Measurements from ENCODE around the gene SOCS6.
A peak's percentile ranks its signal among the peaks of the same experiment; 100 is the strongest.

SOCS6 gene

GRCh38 chr18:70310560-70311320, 21.9 kb downstream of the SOCS6 start:
- Histone ChIP-seq H3K79me2 (ENCODE audit: low read length) (peaks cover 100% of the 10 kb centered on the region), H3K4me1 (ENCODE audit: low read length) (no peaks in the 10 kb centered on the region), H3K4me3 (ENCODE audit: low read length) (no peak overlapping the region), H3K36me3 (replicated peaks; ENCODE audit: low read depth, low read length) (peaks cover 18% of the 10 kb centered on the region), H3K27me3 (ENCODE audit: low read depth, low read length) (no peaks in the 10 kb centered on the region), H4K20me1 (ENCODE audit: insufficient read depth, low read length) (peaks cover 35% of the 10 kb centered on the region), H3K9ac (ENCODE audit: low read length) (no peak overlapping the region), H3K9me3 (ENCODE audit: insufficient read depth, low read length) (peaks cover 12% of the 10 kb centered on the region; the same call in 1 of the 2 replicates), H3K27ac (ENCODE audit: low read length) (no peak overlapping the region), H2AFZ (ENCODE audit: low read depth, low read length) (no peak overlapping the region), H3K4me2 (ENCODE audit: low read length) (no peak overlapping the region)
- TF ChIP-seq, protein P1, sequence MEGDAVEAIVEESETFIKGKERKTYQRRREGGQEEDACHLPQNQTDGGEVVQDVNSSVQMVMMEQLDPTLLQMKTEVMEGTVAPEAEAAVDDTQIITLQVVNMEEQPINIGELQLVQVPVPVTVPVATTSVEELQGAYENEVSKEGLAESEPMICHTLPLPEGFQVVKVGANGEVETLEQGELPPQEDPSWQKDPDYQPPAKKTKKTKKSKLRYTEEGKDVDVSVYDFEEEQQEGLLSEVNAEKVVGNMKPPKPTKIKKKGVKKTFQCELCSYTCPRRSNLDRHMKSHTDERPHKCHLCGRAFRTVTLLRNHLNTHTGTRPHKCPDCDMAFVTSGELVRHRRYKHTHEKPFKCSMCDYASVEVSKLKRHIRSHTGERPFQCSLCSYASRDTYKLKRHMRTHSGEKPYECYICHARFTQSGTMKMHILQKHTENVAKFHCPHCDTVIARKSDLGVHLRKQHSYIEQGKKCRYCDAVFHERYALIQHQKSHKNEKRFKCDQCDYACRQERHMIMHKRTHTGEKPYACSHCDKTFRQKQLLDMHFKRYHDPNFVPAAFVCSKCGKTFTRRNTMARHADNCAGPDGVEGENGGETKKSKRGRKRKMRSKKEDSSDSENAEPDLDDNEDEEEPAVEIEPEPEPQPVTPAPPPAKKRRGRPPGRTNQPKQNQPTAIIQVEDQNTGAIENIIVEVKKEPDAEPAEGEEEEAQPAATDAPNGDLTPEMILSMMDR (IDR thresholded peaks at IDR 0.05; ENCODE audit: low read depth, low read length) = peak; percentile 8; the same call in 1 of the 2 replicates
- no peak for TF ChIP-seq EZH2phosphoT487 (IDR thresholded peaks at IDR 0.05; ENCODE audit: low read depth)

GRCh38 chr18:70311726-70312125, 22.9 kb downstream of the SOCS6 start:
- H3K9ac ChIP-seq (ENCODE audit: low read length) = no peak overlapping the region
- peaks cover 31% of the 10 kb centered on the region for H4K20me1 ChIP-seq (ENCODE audit: insufficient read depth, low read length)
- TF ChIP-seq EZH2phosphoT487 (IDR thresholded peaks at IDR 0.05; ENCODE audit: low read depth) = no peak
- TF ChIP-seq, protein P1 (IDR thresholded peaks at IDR 0.05; ENCODE audit: low read depth, low read length) = no peak
- no peaks in the 10 kb centered on the region for H3K27me3 ChIP-seq (ENCODE audit: low read depth, low read length)
- no peak overlapping the region for H3K4me2 ChIP-seq (ENCODE audit: low read length)
- no peak overlapping the region for H3K4me3 ChIP-seq (ENCODE audit: low read length)
- H3K27ac ChIP-seq (ENCODE audit: low read length) = no peak overlapping the region
- peaks cover 100% of the 10 kb centered on the region for H3K79me2 ChIP-seq (ENCODE audit: low read length)
- peaks cover 18% of the 10 kb centered on the region for H3K36me3 ChIP-seq (replicated peaks; ENCODE audit: low read depth, low read length)
- H2AFZ ChIP-seq (ENCODE audit: low read depth, low read length) = no peak overlapping the region
- no peaks in the 10 kb centered on the region for H3K4me1 ChIP-seq (ENCODE audit: low read length)
- peaks cover 12% of the 10 kb centered on the region; the same call in 1 of the 2 replicates for H3K9me3 ChIP-seq (ENCODE audit: insufficient read depth, low read length)

DNA sequence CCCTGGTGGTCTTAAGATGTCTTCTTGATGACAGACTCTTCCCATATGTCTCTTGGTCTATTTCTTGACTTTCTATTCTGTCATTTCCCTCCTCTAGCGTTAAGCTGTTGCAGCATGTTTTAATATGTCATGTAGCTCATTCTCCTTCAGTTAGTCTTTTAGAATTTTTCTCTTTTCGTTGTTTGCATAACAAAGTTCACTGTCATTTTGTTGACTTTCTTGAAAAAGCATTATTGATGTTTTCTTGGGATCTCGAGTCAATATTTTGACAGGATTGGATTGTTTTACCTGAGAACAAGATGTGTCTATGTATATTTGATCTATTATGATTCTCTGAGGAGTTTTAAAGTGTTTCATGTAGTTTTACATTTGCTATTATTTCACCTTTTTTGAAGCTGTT, 24.8 kb downstream of the SOCS6 start:
- Histone ChIP-seq H3K4me2 (ENCODE audit: low read length) (no peak overlapping the region), H3K9me3 (ENCODE audit: insufficient read depth, low read length) (peaks cover 3% of the 10 kb centered on the region; the same call in 1 of the 2 replicates), H2AFZ (ENCODE audit: low read depth, low read length) (no peak overlapping the region), H3K4me1 (ENCODE audit: low read length) (no peaks in the 10 kb centered on the region), H3K4me3 (ENCODE audit: low read length) (no peak overlapping the region), H4K20me1 (ENCODE audit: insufficient read depth, low read length) (peaks cover 26% of the 10 kb centered on the region), H3K27ac (ENCODE audit: low read length) (no peak overlapping the region), H3K9ac (ENCODE audit: low read length) (no peak overlapping the region), H3K36me3 (replicated peaks; ENCODE audit: low read depth, low read length) (peaks cover 9% of the 10 kb centered on the region), H3K27me3 (ENCODE audit: low read depth, low read length) (no peaks in the 10 kb centered on the region), H3K79me2 (ENCODE audit: low read length) (peaks cover 95% of the 10 kb centered on the region)
- no peak for TF ChIP-seq EZH2phosphoT487 (IDR thresholded peaks at IDR 0.05; ENCODE audit: low read depth)
- TF ChIP-seq, protein P1 (IDR thresholded peaks at IDR 0.05; ENCODE audit: low read depth, low read length) = no peak

DNA sequence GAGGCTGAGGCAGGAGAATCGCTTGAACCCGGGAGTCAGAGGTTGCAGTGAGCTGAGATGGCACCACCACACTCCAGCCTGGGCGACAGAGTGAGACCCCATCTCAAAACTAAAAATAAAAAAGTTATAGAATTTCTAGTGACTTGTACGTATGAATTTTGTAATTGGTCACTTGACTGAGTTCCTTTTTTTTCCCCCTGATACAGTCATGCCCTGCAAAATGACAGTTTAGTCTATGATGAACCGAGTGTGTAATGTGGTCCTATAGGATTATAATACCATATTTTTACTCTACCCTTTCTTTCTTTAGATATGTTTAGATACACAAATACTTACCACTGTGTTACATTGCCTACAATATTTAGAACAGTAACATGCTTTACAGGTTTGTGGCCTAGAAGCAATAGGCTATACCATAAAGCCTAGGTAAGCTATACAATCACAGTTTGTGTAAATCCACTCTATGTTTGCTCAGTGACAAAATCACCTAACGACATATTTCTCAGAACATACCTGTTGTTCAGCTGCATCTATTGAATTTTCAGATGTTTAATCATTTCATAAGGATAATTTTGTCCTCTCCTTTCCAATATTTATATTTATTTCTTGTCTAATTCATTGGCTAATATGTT, 25.4 kb downstream of the SOCS6 start:
- no peak for TF ChIP-seq EZH2phosphoT487 (IDR thresholded peaks at IDR 0.05; ENCODE audit: low read depth)
- TF ChIP-seq, protein P1 (IDR thresholded peaks at IDR 0.05; ENCODE audit: low read depth, low read length) = no peak
- Histone ChIP-seq H3K9ac (ENCODE audit: low read length) (no peak overlapping the region), H3K9me3 (ENCODE audit: insufficient read depth, low read length) (no peaks in the 10 kb centered on the region), H3K4me3 (ENCODE audit: low read length) (no peak overlapping the region), H3K36me3 (replicated peaks; ENCODE audit: low read depth, low read length) (peaks cover 6% of the 10 kb centered on the region), H2AFZ (ENCODE audit: low read depth, low read length) (no peak overlapping the region), H3K27ac (ENCODE audit: low read length) (no peak overlapping the region), H3K4me2 (ENCODE audit: low read length) (no peak overlapping the region), H3K27me3 (ENCODE audit: low read depth, low read length) (no peaks in the 10 kb centered on the region), H4K20me1 (ENCODE audit: insufficient read depth, low read length) (peaks cover 24% of the 10 kb centered on the region), H3K4me1 (ENCODE audit: low read length) (no peaks in the 10 kb centered on the region), H3K79me2 (ENCODE audit: low read length) (peaks cover 95% of the 10 kb centered on the region)

Measured in OCI-LY3 (cell line).